HFFc6 (cell line): ENCODE data around the gene SPA17. TPM values are rescaled to one million over a fixed set of nuclear protein-coding genes. Genes with fewer than 3 reads are reported as not detected.

ENCODE experiments used
- DNase-seq: peaks from one replicate; pipeline ENCODE4 v3.0.0-alpha.2; 2018
- H3K27ac Mint-ChIP-seq: 2 replicates; pipeline ENCODE4 v1.8.0; 2020; ENCODE audit warnings: mild to moderate bottlenecking, mixed read lengths
- H3K27me3 Mint-ChIP-seq: 2 replicates; pipeline ENCODE4 v1.8.0; 2021; ENCODE audit warnings: mild to moderate bottlenecking, moderate library complexity, mixed read lengths; ENCODE audit not compliant: insufficient read depth
- H3K36me3 Mint-ChIP-seq: 2 replicates; pipeline ENCODE4 v1.8.0; 2021; ENCODE audit warnings: low read depth, mixed read lengths
- H3K4me1 Mint-ChIP-seq: 2 replicates; pipeline ENCODE4 v1.8.0; 2020; ENCODE audit warnings: low read depth, mixed read lengths
- H3K4me3 Mint-ChIP-seq: 2 replicates; pipeline ENCODE4 v1.8.0; 2020; ENCODE audit warnings: mild to moderate bottlenecking, moderate library complexity, mixed read lengths
- H3K9me3 Mint-ChIP-seq: 2 replicates; pipeline ENCODE4 v1.8.0; 2020; ENCODE audit warnings: mild to moderate bottlenecking, mixed read lengths
- total RNA-seq, 6 experiments: library from RNA; stranded (reverse); fragmentation: NEBNext Ultra II Directional; extraction: Animal tissue kit (Norgen Biotek cat#: 25700); gene quantifications; 2 replicates in 1 of 6; 3 replicates in 5 of 6; pipeline ENCODE4 v1.2.3, GENCODE V29; 2021
- TF ChIP-seq, protein P1 (sequence below): fragments of 200-600 bp; sonication (generic); IDR thresholded peaks from 2 replicates; pipeline ENCODE4 v1.5.0; 2021; ENCODE audit warnings: antibody characterized with exemption, mild to moderate bottlenecking

The SPA17 gene
- total RNA-seq, 6 experiments from 2014 or later = 5.0 to 10.2 (median 9.1) TPM

DNA sequence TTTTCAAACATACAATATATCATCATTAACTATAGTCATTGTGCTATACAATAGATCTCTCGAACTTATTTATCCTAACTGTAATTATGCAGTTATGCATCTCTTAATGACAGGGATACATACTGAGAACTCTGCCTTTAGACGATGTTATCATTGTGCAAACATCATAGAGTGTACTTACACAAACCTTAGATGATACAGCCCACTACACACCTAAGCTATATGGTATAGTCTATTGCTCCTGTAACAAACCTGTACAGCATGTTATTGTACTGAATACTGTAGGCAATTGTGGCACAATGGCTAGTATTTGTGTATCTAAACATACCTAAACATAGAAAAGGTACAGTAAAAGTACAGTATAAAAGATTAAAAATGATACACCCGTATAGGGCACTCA is 38.7 kb downstream of the SPA17 start:
- peaks cover 4% of the 10 kb centered on the region for H3K36me3 Mint-ChIP-seq
- no peak overlapping the region for H3K4me3 Mint-ChIP-seq
- no peak overlapping the region for H3K27ac Mint-ChIP-seq
- TF ChIP-seq, protein P1, sequence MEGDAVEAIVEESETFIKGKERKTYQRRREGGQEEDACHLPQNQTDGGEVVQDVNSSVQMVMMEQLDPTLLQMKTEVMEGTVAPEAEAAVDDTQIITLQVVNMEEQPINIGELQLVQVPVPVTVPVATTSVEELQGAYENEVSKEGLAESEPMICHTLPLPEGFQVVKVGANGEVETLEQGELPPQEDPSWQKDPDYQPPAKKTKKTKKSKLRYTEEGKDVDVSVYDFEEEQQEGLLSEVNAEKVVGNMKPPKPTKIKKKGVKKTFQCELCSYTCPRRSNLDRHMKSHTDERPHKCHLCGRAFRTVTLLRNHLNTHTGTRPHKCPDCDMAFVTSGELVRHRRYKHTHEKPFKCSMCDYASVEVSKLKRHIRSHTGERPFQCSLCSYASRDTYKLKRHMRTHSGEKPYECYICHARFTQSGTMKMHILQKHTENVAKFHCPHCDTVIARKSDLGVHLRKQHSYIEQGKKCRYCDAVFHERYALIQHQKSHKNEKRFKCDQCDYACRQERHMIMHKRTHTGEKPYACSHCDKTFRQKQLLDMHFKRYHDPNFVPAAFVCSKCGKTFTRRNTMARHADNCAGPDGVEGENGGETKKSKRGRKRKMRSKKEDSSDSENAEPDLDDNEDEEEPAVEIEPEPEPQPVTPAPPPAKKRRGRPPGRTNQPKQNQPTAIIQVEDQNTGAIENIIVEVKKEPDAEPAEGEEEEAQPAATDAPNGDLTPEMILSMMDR = no peak
- no peak for DNase-seq
- H3K27me3 Mint-ChIP-seq = peaks cover 22% of the 10 kb centered on the region
- H3K9me3 Mint-ChIP-seq = peaks cover 3% of the 10 kb centered on the region; the same call in 1 of the 2 replicates
- H3K4me1 Mint-ChIP-seq = peaks cover 6% of the 10 kb centered on the region

DNA sequence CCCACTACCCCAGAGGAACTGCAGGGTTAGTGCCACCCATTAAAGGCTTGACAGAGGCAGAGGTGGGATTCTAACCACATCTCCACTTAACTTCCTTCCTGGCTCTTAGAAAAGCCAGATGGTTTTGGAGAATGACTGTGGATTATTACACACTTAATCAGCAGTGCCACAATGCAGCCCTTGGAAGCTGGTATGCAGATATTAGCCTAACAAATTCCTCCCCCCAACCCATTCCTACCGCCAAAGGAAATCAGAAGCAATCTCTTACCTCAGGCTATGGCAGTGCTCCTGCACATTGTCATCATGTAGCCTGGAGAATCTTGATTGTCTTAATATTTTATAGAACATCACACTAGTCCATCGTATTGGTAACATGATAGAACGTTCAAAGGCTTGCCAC is 42.9 kb downstream of the SPA17 start:
- H3K27ac Mint-ChIP-seq = no peak overlapping the region
- TF ChIP-seq, protein P1 = no peak
- no peak overlapping the region for H3K4me3 Mint-ChIP-seq
- H3K9me3 Mint-ChIP-seq = no peaks in the 10 kb centered on the region
- no peaks in the 10 kb centered on the region for H3K36me3 Mint-ChIP-seq
- H3K27me3 Mint-ChIP-seq = peaks cover 38% of the 10 kb centered on the region
- no peak for DNase-seq
- H3K4me1 Mint-ChIP-seq = peaks cover 14% of the 10 kb centered on the region

DNA sequence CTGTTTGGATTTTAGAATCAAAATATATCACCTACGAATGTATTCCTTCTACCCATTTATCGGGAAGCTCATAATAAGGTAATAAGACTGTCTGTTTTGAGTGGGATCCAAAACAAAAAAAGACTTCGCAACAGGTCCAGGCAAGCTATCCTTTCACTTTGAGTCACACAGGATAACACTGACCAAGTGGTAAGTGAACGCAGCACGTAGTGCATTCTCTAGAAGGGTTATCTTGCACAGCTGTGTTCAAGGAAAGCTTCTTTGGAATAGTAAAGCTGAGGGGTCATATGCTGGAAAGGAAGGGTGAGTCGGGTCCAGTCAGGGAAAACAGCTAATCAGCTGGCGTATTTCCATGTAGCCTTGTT is 43.7 kb downstream of the SPA17 start:
- Mint-ChIP-seq H3K9me3 (no peaks in the 10 kb centered on the region), H3K4me1 (peaks cover 14% of the 10 kb centered on the region), H3K4me3 (peak overlapping the region; percentile 77), H3K36me3 (no peaks in the 10 kb centered on the region), H3K27ac (no peak overlapping the region), H3K27me3 (peaks cover 44% of the 10 kb centered on the region)
- TF ChIP-seq, protein P1 = no peak
- DNase-seq = no peak

DNA sequence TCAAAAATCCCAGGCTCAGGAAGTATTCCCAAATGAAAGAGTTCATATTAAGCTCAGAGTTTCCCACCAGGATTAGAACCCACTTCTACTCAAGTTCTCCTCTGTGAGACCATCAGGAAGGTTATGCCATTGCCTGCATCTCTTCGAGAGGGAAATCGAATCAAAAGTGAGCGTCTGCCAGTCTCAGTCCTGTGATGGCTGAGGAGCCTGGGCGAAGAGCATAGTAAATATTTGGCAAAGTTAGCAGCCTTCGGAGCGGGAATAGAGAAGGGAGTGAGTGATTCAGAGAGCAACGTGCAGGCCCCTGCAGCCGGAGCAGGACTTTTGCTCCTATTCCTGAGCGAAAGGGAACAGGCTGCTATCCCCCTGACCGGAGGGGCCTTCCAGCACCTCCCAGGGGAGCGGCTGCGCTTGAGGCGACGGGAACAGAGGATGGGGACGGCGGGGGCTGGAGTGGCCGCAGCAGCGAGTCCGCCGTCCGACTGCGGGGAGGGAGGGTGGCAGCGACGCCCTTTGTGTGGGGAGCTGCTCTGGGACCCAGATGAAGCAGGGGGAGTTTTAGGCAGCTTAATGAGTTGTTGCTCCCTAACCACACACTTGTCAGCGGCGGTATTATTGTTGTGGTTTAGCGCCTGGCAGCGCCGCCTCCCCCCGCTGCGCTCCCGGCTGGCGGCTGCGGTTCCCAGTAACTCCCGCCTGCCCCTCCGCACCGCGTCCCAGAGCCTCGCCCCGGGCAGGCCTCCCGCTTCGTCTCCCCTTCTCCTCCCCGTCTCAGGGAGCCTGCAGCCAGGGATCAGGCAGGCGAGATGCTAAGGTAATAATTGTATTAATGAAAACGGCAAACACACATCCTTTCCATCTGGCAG is 44.3 kb downstream of the SPA17 start:
- Mint-ChIP-seq H3K27me3 (peaks cover 50% of the 10 kb centered on the region), H3K36me3 (no peaks in the 10 kb centered on the region)

DNA sequence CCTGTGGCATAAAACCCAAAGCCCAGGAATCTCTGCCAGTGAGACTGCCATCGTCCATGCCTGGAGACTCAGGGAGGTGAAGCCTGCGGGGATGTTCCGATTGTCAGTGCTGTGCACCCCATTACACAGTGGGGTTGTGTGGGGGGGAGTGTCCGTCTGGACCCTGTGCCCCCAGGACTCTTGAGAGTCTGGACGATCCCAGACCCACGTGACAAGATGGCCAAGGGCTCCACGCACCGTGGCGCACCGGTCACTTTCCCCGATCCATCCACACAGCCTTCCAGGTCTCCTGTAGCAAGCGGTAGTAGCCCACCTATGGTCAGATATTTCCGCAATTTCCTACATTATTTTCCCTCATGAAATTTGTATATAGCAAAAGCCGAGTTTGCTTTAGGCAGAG is 45.1 kb downstream of the SPA17 start:
- no peaks in the 10 kb centered on the region for H3K36me3 Mint-ChIP-seq
- peaks cover 55% of the 10 kb centered on the region for H3K27me3 Mint-ChIP-seq
- peak overlapping the region; percentile 77 for H3K4me3 Mint-ChIP-seq
- peaks cover 14% of the 10 kb centered on the region for H3K4me1 Mint-ChIP-seq
- TF ChIP-seq, protein P1 = no peak
- H3K9me3 Mint-ChIP-seq = no peaks in the 10 kb centered on the region
- H3K27ac Mint-ChIP-seq = no peak overlapping the region
- DNase-seq = no peak

More for the DNA sequence above, 44.3 kb downstream of the SPA17 start:
- Mint-ChIP-seq H3K9me3 (no peaks in the 10 kb centered on the region), H3K4me3 (peak overlapping the region; percentile 77), H3K4me1 (peaks cover 14% of the 10 kb centered on the region), H3K27ac (no peak overlapping the region)
- TF ChIP-seq, protein P1 = no peak
- no peak for DNase-seq
